DMS79 treated with DMSO at 0.1 percent for 48 hours (cell line): ENCODE results near the gene LDLRAD4.

Source experiments
- DNase-seq: peaks from one replicate; lab custom pipeline; 2025; lab: John Stamatoyannopoulos, UW

The LDLRAD4 gene

DNA sequence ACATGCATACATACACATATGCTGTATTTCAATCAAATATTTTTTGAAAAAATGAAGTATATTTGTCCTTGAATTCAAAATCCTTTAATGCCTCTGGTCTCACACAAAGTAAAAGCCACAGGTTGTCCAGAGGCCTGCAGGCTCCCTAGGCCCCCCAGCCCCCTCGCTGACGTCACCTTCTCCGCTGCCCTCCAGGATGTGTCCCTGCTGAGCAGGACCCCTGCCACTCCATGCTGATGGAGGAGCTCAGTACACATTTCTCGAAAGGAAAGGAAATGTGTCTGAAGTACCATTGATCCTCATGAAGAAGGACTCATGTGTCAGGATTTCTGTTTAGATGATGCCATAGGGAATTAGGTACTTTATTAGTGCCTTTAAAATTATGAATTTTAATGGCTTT is 212.1 kb downstream of the LDLRAD4 start:
- no peak for DNase-seq

DNA sequence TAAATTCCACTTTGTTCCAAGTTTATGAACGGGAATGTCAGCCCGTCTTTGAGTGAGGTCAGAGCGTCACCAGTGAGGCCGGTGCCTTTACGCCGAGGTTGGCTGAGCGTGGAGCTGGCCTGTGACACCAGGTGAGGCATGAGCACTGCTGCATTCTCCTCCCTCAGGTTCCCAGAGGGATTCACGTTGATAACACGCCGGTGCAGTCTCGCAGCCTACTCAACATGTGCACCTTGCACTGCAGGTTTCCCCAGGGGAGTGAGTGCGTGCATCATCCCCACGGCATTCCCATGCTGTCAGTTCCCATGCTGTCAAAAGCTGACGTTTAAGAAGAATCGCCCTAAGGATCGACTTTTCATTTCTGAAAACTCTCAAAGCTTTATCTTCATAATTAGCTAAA is 213.3 kb downstream of the LDLRAD4 start:
- peak; percentile 41 for DNase-seq

DNA sequence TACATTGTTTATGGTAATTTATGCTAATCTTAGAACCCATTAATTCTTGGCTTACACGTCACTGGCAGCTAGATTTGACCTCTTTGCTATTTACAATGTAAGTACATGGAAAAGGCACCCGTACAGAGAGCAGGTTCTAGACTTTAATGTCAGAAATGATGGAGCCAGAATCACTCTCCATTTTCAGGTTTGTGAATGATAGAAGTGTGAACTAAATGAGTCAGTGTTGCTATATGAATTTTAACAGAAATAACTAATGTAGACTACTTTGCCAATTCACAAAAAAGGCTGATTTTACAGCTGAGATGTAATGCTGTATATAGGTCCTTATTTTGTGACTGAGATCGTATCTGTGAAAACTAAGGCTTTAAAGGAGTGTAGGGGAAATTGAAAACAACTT is 214.6 kb downstream of the LDLRAD4 start:
- no peak for DNase-seq

DNA sequence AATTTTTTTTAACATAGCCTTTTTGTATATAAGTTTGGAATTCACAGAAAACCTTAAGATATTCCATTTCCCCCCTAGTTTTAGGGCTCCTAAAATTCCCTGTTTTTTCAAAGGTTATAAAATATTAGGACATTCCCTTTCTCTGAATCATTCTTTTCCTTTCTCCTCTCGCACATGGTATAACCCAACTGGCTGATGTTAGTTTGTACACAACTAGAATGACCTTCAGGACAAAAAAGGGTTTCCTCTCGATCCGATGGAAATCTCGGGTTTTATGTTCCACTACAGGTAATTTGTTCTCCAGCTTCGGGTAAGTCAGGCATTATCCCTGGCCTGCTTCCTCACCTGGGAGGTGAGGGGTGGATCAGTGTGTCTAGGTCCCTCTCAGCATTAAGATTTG is 215.1 kb downstream of the LDLRAD4 start:
- DNase-seq: no peak

DNA sequence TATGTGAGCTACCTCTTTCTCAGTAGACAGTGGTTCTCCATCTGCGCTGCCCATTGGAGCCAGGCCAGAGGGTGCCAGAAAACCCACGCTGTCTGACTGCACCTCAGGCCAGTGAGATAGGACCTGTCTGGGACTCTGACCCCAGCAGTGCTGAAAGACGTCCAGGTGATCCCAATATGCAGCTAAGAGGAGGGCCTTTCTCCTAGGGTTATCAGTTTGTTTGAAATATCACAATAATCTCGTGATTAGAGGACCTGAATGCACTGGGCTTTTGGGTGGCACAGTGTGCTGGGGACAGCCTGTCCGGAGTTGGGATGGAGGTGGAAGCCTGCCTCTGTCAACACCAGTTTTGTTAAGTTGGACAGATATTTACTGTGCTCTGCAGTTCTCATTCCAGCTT is 216.3 kb downstream of the LDLRAD4 start:
- DNase-seq: no peak

DNA sequence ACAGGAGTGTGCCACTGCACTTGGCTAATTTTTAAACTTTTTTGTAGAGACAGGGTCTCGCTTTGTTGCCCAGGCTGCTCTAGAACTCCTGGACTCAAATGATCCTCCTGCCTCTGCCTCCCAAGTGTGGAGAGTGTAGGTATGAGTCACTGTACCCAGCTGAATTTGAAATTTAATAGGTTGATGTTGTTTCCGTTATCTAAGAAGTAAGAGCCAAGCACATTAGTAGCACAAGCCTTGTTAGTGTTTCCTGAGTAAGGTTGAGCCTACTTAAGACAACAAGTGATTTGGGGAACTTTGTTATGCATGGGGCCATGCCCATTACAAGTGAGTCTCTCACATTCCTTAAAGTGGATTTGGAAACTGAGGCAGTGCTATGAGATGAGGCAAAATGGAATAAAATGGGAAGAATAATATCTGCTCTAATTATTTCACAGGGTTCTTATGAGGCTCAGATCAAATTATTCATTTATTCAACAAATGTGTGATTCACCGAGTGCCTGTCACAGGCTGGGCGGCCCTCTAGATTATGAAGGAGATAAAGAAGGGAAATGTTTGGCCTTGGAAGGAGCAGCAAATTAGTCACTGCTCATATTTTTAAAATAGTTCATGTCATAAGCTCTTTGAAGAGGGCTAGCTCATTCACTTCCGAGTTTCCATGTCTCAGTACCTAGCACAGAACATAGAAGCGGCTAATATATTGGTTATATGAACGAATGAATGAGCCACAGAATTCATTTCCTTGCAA is 217.2 kb downstream of the LDLRAD4 start:
- no peak for DNase-seq

DNA sequence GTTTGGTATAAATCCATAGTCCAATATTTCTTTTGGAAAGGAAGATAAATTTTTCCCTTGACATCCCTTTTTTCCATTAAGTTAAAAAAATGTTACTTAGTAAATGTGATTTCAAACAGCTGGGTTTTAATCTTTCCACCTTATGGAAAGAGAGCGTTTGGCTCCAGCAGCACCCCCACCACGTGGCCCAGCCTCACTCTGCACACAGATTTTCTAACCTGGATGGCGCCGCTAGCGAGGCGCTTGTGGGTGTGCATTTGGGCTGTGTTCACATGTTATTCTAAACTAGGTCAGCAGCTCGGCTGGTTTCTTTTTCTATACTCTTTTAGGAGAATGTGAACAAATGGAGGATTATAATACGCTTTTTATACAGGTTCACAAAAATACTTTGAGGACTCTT is 218.0 kb downstream of the LDLRAD4 start:
- no peak for DNase-seq

DNA sequence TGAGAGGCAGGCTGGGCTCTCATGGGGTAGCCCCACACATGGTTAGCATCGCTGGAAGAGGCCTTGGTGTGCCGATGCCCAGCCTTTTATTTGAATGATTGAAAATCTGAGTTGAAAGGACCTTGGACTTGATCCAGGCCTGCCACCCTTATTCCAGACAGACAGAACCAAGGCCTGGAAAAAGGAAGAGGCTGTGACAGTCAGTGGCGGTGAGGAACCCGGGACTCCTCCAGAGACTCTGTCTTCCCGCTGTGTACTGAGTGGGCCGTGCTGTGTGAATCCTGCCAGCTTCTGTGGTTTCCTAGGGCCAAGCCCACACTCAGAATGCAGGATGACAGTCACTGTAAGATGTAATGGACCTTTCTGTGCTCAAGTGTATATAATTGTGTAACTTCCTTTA is 218.5 kb downstream of the LDLRAD4 start:
- no peak for DNase-seq

DNA sequence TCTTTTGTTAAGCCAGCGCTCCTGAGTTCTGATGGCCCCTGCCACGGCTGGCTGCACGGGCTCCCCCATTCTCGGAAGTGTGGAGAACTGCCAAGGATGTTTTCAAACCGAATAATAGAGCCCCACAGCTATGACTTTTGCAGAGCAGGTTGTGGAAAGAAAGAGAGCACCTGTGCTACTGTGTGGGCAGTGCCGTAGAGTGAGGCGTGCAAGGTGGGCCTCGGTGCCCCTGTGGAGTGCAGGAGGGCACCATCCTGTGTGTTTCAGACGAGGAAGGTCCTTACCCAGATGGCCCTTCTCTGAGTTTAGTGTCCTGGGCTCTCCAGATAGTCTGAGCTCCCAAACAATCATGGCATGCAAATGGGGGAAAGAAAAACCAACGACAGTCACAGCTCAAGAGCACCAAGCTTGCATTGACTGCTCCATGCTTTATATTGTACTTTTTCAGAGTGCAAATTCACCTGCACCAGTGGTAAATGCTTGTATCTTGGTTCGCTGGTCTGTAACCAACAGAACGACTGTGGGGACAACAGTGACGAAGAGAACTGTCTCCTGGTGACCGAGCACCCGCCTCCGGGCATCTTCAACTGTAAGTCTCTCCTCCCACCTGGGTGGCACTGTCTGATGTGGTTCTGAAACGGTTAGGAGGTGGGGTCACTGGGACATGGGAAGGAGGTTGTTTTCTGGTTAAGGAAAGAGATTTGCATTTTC is 219.4 kb downstream of the LDLRAD4 start:
- DNase-seq: peak; percentile 68

DNA sequence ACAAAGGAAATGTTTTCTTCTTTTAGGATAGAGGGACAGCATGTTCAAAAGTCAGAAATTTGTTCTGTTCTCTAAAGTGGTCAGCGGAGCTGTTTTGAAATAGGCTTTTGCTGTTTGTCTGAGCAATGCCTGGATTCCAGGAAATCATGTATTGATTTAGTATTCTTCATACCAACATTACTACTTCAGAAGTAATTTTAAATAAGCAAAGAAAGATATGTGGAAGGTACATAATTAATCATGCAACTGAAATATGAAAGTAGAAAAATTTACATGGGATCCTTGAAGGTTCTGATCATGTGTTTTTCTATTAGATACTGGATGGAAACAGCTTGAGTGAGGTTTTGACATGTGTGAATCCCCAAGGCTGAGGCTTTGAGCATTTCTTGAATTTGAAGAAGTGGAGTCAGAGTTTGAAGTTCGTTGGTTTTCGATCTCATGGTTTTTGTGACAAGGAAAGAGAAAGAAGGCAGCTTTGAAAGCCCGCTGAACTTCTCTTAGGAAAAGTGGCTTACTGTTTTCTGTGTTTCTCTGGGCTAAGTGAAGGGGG is 220.0 kb downstream of the LDLRAD4 start:
- no peak for DNase-seq

DNA sequence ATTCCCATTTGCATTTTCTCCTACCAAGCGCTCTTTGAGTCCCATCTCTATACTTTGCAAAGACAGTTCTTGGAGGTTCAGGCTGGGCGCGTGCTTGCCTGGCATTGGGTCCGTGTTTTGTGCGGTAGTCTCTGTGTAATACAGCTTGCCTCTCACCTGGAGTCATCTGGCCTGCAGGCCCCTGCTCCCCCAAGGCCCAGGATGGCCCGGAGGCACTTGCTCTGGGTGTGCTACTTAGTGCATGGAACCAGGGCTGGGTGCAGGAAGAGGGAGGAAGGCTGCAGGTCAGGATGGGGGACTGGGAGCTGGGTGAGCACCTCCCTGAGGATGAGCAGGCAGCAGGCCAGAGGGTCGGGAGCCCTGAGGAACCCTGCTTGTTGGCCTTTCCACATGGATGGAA is 220.9 kb downstream of the LDLRAD4 start:
- DNase-seq: no peak

DNA sequence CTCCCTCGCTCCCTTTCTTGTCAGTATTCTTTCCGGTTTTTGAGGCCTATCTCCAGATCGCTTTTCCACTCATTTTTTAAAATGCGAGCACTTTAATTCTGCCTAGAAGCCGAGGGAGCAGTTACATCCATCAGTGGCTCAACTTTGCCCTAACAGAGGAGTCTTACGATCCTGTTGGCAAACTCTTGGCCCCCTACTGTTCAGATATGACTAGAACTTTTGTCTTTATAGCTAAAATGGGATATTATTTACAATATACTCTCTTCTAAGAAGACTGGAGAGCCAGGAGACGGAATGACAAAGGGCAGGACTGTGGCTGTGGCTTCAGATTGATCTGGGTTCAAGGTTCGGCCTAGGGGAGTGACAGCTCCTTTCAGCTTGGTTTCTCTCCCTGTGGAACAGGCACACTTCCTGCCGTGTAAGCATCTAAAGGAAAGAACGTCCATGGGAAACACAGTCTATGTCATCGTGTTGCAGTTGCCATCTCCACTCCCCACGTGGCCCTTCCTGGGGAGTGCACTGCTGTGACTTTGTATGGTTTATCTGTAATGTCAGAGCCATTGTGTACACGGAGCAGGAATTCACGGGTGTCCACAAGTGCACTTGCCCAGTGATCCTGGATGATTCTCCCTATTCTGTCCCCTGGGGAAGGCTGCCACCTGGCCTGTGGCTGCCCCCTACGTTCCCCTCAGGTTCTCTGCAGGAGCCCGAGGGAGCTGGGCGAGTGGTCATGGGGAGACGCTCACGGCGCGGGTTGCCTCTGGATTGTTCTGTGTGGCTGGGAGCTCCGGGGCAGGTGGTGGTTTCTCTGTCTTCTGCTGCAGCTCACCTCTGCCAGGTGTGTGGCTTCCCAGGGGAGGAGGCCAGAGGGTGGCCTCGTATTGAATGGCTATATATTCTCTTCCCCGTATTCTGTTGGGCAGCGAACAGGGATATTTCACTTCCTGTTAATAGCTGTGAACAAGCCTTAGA is 222.0 kb downstream of the LDLRAD4 start:
- no peak for DNase-seq

DNA sequence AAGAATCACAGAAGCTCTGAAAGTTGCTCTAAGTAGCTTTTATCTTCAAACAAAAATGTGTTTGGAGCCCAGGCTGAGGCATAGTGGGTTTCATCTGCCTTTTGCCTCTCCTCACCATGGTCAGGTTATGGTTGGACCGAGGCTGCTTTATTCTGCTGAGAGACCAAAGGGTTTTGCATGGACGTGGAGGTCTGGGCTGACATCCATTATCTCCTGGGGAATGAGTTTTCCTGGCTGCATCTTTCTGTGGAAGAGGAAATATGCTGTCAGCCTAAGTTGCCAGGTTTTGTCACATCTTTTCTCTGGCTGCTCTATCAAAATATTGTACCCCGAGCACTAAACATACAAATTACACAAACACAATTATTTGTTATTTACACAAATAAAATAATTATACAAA is 223.2 kb downstream of the LDLRAD4 start:
- DNase-seq: no peak

DNA sequence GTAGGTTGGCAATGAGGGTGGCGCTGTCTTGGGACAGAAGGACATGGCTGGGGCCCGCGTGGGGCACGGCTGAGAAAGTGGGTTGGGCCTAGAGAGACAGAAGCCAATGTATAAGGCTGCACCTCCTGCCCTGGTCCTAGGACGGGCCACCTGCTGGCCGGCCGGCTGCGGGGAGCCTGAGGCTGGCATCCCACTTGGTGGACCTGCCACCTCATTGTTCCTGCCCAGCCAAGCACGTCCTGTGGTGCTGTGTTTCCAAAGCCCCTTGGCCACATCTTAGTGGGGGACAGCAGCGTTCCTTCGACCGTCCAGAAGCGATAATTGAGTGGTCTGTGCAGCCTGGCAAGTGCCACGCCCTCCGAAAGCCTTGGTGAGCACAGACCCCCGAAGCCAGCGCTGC is 223.9 kb downstream of the LDLRAD4 start:
- no peak for DNase-seq

DNA sequence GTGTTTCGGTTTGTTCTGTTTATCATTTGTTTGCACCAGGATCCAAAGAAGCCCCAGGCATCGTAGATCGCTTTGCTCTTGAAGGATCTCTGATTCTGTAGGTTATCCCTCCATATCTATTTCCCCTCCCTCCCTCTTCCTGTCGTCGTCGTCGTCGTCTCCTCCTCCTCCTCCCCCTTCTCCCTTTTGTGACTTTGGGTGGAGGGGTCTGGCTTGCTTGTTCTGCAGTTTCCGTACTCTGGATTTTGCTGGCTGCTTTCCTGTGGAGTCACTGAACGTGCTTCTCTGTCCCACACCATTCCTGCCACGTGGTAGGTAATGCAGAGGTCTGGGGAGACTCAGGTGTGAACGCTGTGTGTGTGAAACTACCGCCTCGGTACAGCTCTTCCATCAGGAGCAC is 225.0 kb downstream of the LDLRAD4 start:
- no peak for DNase-seq

DNA sequence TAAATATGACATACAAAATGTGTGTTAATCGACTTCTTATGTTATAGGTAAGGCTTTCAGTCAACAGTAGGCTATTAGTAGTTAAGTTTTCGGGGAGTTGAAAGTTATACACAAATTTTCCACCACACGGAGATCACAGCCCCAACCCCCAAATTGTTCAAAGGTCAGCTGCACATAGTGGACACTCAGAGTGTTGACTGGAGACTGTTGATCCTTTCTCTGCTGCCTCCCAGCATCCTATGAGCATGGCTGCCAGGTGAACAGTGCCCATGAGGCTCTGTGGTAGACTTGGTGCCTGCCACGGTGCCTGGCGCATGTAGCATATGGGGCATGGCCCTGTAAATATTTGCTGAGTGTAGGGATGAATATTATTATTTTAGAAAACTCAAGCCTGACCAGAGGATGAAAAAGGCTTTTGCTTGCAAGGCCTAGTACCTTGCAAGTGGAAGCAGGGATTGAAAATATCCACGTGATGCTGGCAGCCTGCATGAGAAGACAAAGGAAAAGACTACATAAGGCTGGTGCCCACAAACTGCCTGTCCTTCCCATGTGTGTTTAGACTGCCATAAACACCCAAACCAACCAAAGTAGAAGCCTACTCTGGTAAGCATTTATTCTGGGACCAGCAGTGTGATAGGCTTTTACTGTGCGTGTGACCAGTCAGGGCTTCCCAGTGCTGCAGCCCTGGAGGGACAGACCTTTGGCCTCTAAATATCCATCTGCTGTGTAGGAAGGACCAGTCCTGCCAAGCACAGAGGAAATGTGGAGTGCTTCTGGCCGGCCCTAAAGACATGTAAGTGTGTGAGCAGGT is 226.1 kb downstream of the LDLRAD4 start:
- no peak for DNase-seq

DNA sequence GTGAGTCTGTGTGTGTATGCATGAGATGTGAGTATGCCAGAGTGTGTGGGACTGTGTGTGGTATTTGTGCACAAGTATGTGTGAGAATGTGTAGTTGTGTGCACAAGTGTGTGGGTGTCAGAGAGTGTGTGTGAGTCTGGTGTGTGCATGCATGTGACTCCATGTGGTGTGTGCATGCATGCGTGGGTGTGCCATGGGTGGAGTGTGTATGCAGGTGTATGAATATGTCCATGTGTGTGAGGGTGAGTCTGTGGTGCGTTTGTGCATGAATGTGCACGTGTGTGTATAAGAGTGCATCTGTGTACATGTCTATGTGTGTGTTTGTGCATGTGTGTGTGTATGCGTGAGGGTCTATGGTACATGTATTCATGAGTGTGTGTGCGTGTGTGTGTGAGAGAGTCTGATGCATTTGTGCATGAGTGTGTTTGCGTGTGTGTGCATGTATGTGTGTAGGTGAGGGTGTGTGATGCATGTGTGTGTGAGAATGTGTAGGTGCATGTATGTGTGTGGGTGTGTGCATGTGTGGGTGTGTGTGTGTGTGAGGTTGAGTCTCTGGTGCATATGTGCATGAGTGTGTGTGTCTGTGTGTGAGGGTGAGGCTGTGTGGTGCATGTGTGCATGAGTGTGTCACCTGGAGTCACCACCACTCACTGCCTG is 226.8 kb downstream of the LDLRAD4 start:
- no peak for DNase-seq

DNA sequence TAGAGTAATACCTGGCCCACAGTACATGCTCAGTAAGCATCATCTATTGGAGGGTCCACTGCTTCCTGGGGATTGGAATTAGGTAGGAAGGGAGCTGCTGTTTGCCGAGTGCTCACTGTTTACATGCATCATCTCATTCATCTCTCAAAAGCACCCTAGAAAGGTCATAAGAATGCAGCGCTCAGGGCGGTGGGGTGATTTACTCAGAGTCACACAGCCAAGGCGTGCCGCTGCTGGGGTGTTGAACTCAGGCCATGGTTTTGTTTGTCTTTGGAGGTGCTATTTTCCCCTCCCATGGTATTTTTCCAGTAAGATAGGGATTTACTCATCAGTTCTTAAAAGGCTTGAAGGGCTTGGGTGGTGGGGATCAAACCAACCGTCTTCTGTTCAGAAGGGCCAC is 227.5 kb downstream of the LDLRAD4 start:
- DNase-seq: no peak

DNA sequence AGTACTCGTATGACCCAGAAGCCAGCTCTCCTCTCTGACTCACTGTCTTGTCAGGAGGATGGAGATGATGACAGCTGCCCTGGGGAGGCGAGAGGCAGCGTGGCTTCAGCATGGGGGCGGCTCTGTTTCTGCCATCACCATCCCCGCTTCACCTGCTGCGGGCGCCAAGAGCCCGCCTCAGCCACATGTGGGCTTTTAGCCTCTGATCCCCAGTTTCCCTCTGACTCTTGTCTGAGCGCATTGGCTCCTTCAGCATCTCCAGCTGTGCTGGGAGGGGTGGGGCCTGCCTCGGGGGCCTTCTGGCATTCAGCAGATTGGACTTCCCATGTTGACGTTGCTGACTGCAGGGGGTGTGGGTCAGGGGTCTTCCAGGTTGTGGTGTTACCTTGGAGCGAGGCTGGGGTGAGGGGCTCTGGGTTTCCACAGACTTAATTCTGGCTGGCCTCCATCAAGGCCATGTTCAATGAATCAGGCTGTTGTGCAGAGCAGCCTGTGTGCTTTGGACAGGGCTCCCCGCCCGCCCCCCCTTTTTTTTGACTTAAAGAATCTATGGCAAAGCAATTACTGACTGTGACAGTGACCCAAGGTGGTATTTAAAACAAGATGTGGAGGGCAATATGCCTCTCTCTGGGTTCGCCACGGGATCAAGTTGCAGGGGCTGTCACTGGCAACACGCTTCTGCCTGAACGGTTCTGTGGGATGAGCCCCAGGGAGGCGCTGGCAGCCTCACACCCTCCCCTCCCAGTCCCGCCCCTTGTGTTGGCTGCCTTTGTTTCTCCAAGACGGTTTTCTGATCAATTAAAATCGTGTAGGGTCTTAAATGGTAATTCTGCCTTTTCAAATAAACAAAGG is 228.3 kb downstream of the LDLRAD4 start:
- DNase-seq: no peak
